B cell (primary cell): ENCODE results near the gene C19orf12.

Experiments used
- EZH2 ChIP-seq: IDR thresholded peaks from 2 replicates; pipeline ENCODE4 v1.6.1; 2012; ENCODE audit warnings: borderline replicate concordance, low read depth, mild to moderate bottlenecking, moderate library complexity, low read length; ENCODE audit not compliant: insufficient read depth, poor library complexity, severe bottlenecking
- TF ChIP-seq, protein P1 (sequence below): fragments of 200-600 bp; IDR thresholded peaks from one replicate; pipeline ENCODE4 v1.8.0; 2022; ENCODE audit warnings: antibody characterized with exemption, mild to moderate bottlenecking

DNA sequence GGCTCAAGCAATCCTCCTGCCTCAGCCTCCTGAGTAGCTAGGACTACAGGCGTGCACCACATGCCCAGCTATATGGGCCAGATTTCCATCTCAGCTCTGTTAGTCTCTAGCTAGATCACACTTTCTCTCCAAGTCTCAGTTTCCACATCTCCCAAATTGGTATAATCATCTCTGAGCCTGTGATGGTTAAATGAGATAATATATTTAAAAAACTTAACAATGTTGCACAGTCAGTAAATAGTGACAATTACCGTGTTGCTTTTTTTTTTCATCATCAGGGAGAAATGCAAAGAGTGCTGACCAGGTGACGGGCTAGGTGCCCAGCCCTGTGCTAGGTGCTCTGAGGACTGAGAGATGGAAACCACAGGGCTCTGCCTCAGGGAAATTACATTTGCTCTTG is 36.9 kb upstream of the C19orf12 start:
- TF ChIP-seq, protein P1, sequence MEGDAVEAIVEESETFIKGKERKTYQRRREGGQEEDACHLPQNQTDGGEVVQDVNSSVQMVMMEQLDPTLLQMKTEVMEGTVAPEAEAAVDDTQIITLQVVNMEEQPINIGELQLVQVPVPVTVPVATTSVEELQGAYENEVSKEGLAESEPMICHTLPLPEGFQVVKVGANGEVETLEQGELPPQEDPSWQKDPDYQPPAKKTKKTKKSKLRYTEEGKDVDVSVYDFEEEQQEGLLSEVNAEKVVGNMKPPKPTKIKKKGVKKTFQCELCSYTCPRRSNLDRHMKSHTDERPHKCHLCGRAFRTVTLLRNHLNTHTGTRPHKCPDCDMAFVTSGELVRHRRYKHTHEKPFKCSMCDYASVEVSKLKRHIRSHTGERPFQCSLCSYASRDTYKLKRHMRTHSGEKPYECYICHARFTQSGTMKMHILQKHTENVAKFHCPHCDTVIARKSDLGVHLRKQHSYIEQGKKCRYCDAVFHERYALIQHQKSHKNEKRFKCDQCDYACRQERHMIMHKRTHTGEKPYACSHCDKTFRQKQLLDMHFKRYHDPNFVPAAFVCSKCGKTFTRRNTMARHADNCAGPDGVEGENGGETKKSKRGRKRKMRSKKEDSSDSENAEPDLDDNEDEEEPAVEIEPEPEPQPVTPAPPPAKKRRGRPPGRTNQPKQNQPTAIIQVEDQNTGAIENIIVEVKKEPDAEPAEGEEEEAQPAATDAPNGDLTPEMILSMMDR = no peak
- TF ChIP-seq EZH2 = no peak
